Cardiac fibroblast (primary cell): Measurements from ENCODE around the gene ZFAND3.
"Not testable (repeated sequence)": the region's sequence is repeated elsewhere in the genome, so short reads cannot be mapped to it uniquely, and the experiment has no call there.

Experiments
- DNase-seq, 2 donors: peaks; one replicate each; pipeline versions ENCODE4 v3.0.0 to v3.0.0-alpha.2; 2010; ENCODE audit warnings: low read depth in 2 of 2
- H3K4me3 ChIP-seq, 2 donors: replicated peaks in 1 of 2; 1 replicate in 1 of 2; 2 replicates in 1 of 2; pipeline ENCODE4 v1.5.1; 2011; ENCODE audit warnings: low read depth in 2 of 2, low read length in 2 of 2, mild to moderate bottlenecking in 2 of 2, moderate library complexity in 1 of 2
- TF ChIP-seq, protein P1 (sequence below): IDR thresholded peaks from one replicate; pipeline ENCODE4 v1.5.1; 2011; ENCODE audit warnings: low read depth, mild to moderate bottlenecking, low read length, inconsistent platforms

The ZFAND3 gene

DNA sequence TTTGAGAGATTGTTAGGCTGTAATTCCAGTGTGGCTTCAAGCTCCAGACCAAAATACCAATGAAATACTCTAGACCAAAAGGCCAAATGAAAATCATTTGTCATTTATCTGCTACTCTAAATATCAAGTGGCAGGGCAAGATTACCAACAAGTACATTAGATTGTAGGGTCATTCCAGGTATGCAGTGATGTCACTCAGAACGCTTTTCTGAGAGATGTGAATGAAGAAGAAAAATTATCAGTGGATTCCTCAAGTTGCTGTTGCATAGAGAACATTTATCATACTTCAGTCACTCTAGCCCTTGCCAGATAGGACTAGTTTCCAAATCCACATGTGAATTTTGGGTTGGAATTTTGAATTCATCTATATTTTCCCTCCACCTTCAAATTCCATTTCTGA, 65.0 kb downstream of the ZFAND3 start:
- no peak overlapping the region for H3K4me3 ChIP-seq
- TF ChIP-seq, protein P1, sequence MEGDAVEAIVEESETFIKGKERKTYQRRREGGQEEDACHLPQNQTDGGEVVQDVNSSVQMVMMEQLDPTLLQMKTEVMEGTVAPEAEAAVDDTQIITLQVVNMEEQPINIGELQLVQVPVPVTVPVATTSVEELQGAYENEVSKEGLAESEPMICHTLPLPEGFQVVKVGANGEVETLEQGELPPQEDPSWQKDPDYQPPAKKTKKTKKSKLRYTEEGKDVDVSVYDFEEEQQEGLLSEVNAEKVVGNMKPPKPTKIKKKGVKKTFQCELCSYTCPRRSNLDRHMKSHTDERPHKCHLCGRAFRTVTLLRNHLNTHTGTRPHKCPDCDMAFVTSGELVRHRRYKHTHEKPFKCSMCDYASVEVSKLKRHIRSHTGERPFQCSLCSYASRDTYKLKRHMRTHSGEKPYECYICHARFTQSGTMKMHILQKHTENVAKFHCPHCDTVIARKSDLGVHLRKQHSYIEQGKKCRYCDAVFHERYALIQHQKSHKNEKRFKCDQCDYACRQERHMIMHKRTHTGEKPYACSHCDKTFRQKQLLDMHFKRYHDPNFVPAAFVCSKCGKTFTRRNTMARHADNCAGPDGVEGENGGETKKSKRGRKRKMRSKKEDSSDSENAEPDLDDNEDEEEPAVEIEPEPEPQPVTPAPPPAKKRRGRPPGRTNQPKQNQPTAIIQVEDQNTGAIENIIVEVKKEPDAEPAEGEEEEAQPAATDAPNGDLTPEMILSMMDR, result no peak
- no peak for DNase-seq

DNA sequence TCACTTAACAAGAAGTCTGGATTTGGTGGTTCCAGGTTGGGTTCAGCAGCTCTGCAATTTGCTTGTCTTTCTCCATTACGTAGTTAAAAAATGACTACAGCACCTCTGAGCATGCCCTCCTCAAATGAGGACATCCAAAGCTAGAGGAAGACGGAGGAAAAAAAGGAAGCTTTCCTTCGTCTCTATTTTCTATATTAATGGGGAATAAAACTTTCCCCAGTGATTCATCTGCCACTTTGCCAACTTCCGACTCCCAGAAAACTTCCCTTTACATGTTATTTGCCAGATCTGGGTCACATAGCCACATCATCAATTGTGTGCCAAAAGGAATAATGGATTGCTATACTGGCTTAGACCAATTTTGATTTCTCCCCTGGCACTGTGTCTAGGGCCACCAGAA, 69.5 kb downstream of the ZFAND3 start:
- TF ChIP-seq, protein P1, result no peak
- no peak overlapping the region for H3K4me3 ChIP-seq
- peak in 1 of 2 donors; percentile 23 for DNase-seq

DNA sequence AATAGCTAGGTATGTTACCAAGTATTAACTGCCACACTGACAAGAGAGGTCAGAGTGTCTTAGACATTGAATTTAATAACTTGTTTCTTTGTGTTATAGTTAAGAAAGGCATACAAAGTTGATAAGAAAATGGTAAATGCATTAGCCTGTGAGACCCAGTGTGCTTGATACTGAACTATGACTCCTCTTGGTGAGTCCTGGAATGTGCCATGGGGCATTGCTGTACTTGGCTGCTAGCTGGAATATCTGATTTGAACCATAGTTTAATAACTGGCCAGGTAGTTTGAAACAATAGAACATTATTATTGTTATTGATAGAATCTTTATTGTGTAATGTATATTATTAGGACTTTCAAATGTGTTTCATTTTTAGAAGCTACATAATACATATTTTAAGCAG, 70.0 kb downstream of the ZFAND3 start:
- no peak overlapping the region for H3K4me3 ChIP-seq
- DNase-seq, result peak in 1 of 2 donors; percentile 14

DNA sequence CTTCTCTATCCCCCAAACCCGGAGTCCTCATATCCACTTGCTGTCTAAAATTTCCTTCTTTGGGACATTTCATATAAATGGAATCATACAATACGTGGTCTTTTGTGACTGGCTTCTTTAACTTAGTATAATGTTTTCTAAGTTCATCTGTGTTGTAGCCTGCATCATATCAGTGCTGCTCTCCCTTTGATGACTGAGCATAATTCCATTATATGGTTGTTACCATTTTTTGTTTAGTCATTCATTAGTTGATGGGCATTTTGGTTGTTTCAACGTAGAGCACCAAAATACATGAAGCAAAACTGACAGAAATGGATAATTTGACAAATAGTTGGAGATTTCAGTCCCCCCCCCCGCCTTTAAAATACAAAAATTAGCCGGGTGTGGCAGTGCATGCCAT, 71.5 kb downstream of the ZFAND3 start:
- no peak overlapping the region for H3K4me3 ChIP-seq
- no peak for DNase-seq
- TF ChIP-seq, protein P1, result no peak

More for the DNA sequence above, 70.0 kb downstream of the ZFAND3 start:
- TF ChIP-seq, protein P1, result no peak

DNA sequence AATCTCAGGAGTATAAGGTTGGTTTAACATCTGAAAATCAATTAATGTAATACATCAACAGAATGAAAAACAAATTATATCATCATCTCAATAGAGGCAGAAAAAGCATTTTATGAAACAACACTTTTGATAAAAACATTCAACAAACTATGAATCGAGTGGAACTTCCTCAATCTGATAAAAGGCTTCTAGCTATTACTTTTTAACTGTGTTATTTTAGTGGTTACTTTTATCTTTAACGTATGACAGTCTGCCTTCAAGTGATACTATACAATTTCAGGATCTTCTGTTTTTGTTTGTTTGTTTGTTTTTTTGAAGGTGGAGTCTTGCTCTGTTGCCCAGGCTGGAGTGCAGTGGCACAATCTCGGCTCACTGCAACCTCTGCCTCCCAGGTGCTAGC, 73.7 kb downstream of the ZFAND3 start:
- no peak for DNase-seq
- TF ChIP-seq, protein P1, result no peak
- no peak overlapping the region for H3K4me3 ChIP-seq

DNA sequence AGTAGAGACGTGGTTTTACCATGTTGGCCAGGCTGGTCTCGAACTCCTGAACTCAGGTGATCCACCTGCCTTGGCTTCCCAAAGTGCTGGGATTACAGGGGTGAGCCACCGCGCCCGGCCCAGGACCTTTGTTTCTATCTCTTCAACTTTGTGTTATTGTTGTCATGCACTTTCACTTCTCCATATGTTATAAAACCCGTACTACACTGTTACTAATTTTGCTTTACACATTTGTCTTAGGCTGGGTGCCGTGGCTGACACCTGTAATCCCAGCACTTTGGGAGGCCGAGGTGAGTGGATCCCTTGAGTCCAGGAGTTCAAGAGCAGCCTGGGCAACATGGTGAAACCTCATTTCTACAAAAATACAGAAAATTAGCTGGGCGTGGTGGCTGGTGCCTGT, 74.2 kb downstream of the ZFAND3 start:
- DNase-seq, H3K4me3 ChIP-seq: not testable (repeated sequence)

DNA sequence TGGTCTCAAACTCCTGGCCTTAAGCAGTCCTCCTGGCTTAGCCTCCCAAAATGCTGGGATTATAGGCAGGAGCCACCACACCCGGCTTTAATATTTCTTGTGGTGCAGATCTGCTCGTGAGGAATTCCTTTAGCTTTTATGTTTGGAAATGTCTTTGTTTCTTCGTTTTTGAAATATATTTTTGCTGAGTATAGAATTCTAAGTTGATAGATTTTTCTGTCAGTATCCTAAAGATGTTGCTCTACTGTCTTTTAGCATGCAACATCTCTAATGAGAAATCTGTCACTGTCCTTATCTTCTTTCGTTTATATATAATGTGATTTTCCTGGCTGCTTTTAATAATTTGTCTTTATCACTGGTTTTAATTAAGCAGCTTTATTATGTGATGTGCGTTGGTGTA, 75.1 kb downstream of the ZFAND3 start:
- TF ChIP-seq, protein P1, result no peak
- DNase-seq, result no peak
- H3K4me3 ChIP-seq, result no peak overlapping the region
